ENCODE measurements around the gene TTLL7.

- no peak for TF ChIP-seq RAD21 (conservative IDR thresholded peaks at IDR 0.05)
- no peak for TF ChIP-seq SMC3 (conservative IDR thresholded peaks at IDR 0.05; ENCODE audit: poor library complexity)
- no peak for TF ChIP-seq EP300 (conservative IDR thresholded peaks at IDR 0.05; ENCODE audit: poor library complexity, severe bottlenecking)
Measured at GRCh38 chr1:83864991-83865390, 133.9 kb downstream of the TTLL7 start.
